Measurements from ENCODE around the gene NFE2. TPM values are rescaled to one million over a fixed set of nuclear protein-coding genes. Genes with fewer than 3 reads are reported as not detected.

Gene NFE2
- total and polyA plus RNA-seq, 2 of the 8 experiments (the other 6 are each of a cell fraction or from before 2014, with no cell fraction given), result 2.0 to 6.1 TPM

DNA sequence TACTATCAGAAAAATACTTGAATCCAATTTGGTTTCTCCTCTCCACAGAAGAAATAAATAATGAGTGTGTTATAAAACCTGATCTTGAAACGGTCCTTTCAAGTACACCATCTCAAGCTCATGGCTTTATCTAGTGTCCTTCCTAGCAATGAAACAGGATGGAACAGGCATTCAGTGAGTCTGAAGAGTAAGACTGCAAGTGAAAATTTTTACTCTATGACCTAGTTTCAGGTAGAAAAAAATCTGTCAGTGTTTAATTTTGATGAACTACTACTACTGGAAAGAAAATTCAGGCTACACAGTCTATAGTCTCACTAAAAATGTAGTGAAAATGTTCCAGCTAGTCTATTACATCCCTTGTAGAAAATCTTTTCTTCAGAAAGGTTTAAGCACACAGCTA lies 28.6 kb downstream of the NFE2 start:
- H3K14ac ChIP-seq (ENCODE audit: insufficient read length), result no peak overlapping the region
- H3K4me1 ChIP-seq (replicated peaks in 1 of 4; ENCODE audit: control insufficient read depth in 3 of 4, insufficient read depth in 4 of 4, low read length in 3 of 4), result no peaks in the 10 kb centered on the region
- no peak overlapping the region for H4K5ac ChIP-seq (ENCODE audit: insufficient read length, low read depth, low read length)
- no peak overlapping the region for H4K91ac ChIP-seq (replicated peaks; ENCODE audit: insufficient read length, low read length)
- H2BK15ac ChIP-seq (ENCODE audit: low read length), result no peak overlapping the region
- H3K9me3 ChIP-seq (ENCODE audit: insufficient read depth in 2 of 2, low read depth in 1 of 2, low read length in 1 of 2), result no peaks in the 10 kb centered on the region
- no peak overlapping the region for H3K27ac ChIP-seq (ENCODE audit: low read depth, low read length)
- no peak overlapping the region for H2AFZ ChIP-seq (ENCODE audit: low read length)
- H3K79me1 ChIP-seq (ENCODE audit: low read depth, low read length), result no peaks in the 10 kb centered on the region; the same call in 1 of the 2 replicates
- 95% methylated on average over 1 of the region's 1 CpG; no CpG with 5 or more reads in 1 of the 2 experiments for WGBS, 2 experiments (ENCODE audit: extremely low coverage in 1 of 2, insufficient coverage in 1 of 2, insufficient read length in 1 of 2, insufficient replicate concordance in 2 of 2, low coverage in 1 of 2, low lambda C conversion rate in 2 of 2, missing lambda C conversion rate in 1 of 2)
- TF ChIP-seq SP2 (IDR thresholded peaks at IDR 0.05; ENCODE audit: low read length) (no peak), CHD1 (IDR thresholded peaks at IDR 0.05; ENCODE audit: low read depth, low read length) (no peak), TBP (IDR thresholded peaks at IDR 0.05; ENCODE audit: low read depth, low read length) (no peak), FOSL1 (IDR thresholded peaks at IDR 0.05; ENCODE audit: insufficient read depth, low read depth, low read length) (no peak), RNF2 (IDR thresholded peaks at IDR 0.05; ENCODE audit: borderline replicate concordance, low read depth, low read length, missing control alignments, poor library complexity, severe bottlenecking) (no peak), EP300 (IDR thresholded peaks at IDR 0.05; ENCODE audit: borderline replicate concordance in 1 of 2, low read depth in 2 of 2, low read length in 2 of 2) (no peak), HDAC2 (IDR thresholded peaks at IDR 0.05; ENCODE audit: borderline replicate concordance in 1 of 2, low read depth in 2 of 2, low read length in 2 of 2) (no peak), NRF1 (IDR thresholded peaks at IDR 0.05; ENCODE audit: low read depth, low read length) (no peak)
- TF ChIP-seq, protein P1, sequence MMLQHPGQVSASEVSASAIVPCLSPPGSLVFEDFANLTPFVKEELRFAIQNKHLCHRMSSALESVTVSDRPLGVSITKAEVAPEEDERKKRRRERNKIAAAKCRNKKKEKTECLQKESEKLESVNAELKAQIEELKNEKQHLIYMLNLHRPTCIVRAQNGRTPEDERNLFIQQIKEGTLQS (IDR thresholded peaks at IDR 0.05; ENCODE audit: insufficient read depth, low read depth, low read length), result no peak
- peaks cover 0 to 38% of the 10 kb centered on the region in 2 experiments; a peak in 3 of 4 replicates for H3K79me2 ChIP-seq (ENCODE audit: control insufficient read depth in 1 of 2, insufficient read depth in 2 of 2, low read length in 2 of 2)
- peaks cover 0 to 16% (median 5%) of the 10 kb centered on the region in 4 experiments; a peak in 4 of 8 replicates for H3K36me3 ChIP-seq (ENCODE audit: control insufficient read depth in 2 of 4, insufficient read depth in 4 of 4, low read length in 3 of 4)
- H3K23me2 ChIP-seq (ENCODE audit: low read depth, low read length), result no peaks in the 10 kb centered on the region
- DNase-seq (ENCODE audit: low read depth in 1 of 2, low spot score in 2 of 2) (no peak), FAIRE-seq (no peak)
- H2BK5ac ChIP-seq (ENCODE audit: low read depth, low read length), result no peak overlapping the region
- H3K23ac ChIP-seq (ENCODE audit: insufficient read length), result no peak overlapping the region
- no peak overlapping the region for H4K8ac ChIP-seq (ENCODE audit: extremely low read depth, insufficient read depth, low read length)
- CTCF ChIA-PET (ENCODE audit: partially characterized antibody), result interaction anchor here (0.9 to 12.3 kb wide), 5 partner anchors 19 to 58 kb away, joined by 3 to 90 read pairs (median 3); no protein-coding TSS in a partner anchor
- H3K9ac ChIP-seq (replicated peaks in 1 of 4; ENCODE audit: extremely low read depth in 1 of 4, low read depth in 3 of 4, low read length in 3 of 4), result no peak overlapping the region
- H4K20me1 ChIP-seq (replicated peaks in 1 of 2; ENCODE audit: control insufficient read depth in 1 of 2, insufficient read depth in 2 of 2, low read length in 2 of 2), result peaks cover 2 to 3% of the 10 kb centered on the region in 2 experiments
- POLR2A ChIA-PET (ENCODE audit: partially characterized antibody), result interaction anchor here (0.9 to 44.8 kb wide), 8 partner anchors 8 to 93 kb away, joined by 3 to 1006 read pairs (median 4); partner anchors contain the start of genes CBX5 and HNRNPA1
- H2BK20ac ChIP-seq (ENCODE audit: low read length), result no peak overlapping the region
- no peak overlapping the region for H2BK12ac ChIP-seq (ENCODE audit: low read depth, low read length)
- H2BK120ac ChIP-seq (replicated peaks; ENCODE audit: low read depth, low read length), result no peak overlapping the region
- H3K4me3 ChIP-seq (ENCODE audit: extremely low read depth in 1 of 4, insufficient read depth in 2 of 4, low read depth in 3 of 4, low read length in 4 of 4), result no peak overlapping the region
- H2AK5ac ChIP-seq (ENCODE audit: low read depth, low read length), result no peak overlapping the region
- no peak overlapping the region for H3K56ac ChIP-seq (replicated peaks; ENCODE audit: insufficient read length, low read depth, low read length)
- H3K4me2 ChIP-seq (ENCODE audit: insufficient read depth in 1 of 2, low read depth in 2 of 2, low read length in 2 of 2), result no peak overlapping the region
- no peaks in the 10 kb centered on the region for H3K27me3 ChIP-seq (replicated peaks in 1 of 4; ENCODE audit: control insufficient read depth in 3 of 4, extremely low read depth in 1 of 4, insufficient read depth in 3 of 4, low read length in 3 of 4)
- no peak overlapping the region for H3K4ac ChIP-seq (replicated peaks; ENCODE audit: insufficient read length, low read depth, low read length)
- H3K18ac ChIP-seq (ENCODE audit: extremely low read depth, low read length), result no peak overlapping the region

Measured in H1 (cell line).